ENCODE measurements around the gene ANK2.

- TF ChIP-seq CTCF (IDR thresholded peaks at IDR 0.05; ENCODE audit: low read length) (no peak), EZH2 (IDR thresholded peaks at IDR 0.05; ENCODE audit: borderline replicate concordance, low read length) (no peak)
Observed at GRCh38 chr4:113094331-113094730, 44.9 kb downstream of the ANK2 start.

Data from OCI-LY1 (cell line).